GM19025 (cell line): ENCODE data around the gene GOLGA3.

Experiments
- ATAC-seq: cut with Tn5 transposase; IDR thresholded peaks from one replicate; pipeline ENCODE4 v1.9.1; 2021; ENCODE audit warnings: mild to moderate bottlenecking, low read depth, moderate library complexity; ENCODE audit not compliant: unreplicated experiment

Gene GOLGA3

DNA sequence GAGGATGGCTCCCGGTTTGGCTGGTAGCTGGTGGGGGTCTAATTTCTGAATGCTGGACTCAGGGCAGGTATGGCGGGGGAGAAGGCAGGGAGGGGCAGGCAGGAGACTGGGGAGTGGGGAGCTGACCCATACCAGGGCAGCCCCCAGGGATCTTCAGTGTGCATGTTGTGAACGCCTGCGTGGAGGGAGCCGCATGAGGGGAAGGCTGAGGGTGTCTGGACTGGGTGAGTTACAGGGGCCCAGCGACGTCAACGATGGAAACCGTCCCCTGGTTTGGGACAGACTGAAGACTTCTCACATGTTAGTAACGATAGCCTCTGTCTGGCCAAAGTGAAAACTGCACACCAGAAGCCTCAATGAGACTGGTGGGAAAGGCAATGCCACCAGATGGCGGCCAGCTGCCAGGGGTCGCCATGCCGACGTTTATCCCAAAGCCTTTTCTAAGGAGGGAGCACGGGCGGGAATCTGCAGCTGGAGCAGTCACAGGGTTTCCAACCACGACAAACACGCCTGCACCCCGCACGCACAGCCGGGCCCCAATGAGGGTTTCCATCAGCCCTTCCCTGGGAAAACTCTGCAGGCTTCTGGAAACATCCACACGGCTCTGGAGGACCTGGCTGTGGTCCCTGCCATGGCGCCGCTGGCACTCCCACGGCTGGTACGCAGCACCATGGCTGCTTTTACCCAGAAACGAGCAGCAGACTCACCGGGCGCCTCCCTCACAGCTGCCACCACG, 104.0 kb downstream of the GOLGA3 start:
- ATAC-seq: no peak

DNA sequence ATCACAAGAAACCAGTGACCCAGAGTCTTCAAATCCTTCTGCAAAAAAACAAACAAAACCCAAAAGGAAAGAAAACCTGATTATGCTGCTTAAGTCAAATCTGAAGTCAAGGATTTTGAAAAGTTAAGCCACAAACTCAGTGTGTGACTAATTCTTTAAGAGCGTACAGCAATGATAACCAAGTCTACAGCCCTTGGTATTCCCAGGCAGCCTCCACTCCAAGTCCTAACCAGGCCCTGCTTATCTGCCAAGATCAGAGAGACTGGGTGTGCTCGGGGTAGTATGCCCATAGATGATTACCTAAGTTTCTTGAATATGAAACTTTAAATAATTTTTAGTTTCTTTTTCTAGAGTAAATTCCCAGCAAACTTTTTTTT, 104.9 kb downstream of the GOLGA3 start:
- no peak for ATAC-seq

DNA sequence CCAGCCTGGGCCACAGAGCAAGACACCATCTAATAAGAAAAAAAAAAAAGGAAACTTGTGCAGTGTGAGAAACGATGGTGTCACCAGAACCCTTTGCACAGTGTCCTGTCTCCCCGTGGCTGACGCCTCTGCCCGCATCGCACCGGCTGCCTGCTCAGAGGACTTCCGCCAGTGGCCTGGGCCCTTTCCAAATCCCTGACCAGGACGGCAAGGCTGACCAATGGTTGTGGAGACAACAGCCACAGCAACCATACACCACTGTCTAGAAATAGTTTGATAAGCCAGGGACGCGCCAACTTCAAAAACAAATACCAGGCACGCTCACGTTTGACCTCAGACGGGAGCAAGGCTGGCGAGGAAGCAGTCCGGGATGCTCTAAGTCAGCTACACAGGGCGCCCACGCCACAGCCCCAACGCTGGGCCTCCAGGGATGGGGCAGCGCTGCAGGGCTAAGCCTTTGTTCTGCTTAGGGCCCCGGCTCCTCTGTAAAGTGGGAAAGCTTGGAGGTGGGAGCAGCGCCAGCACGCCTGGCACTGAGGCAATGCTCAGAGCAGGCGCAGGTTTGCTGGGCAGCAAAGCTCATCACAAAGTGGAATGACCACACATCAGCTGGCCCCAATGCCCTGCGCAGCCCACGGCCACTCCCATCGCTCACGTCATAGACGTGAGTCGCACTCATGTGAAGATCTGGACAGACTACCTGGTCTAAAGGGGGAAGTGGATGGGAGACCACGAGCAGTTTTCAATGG, 105.5 kb downstream of the GOLGA3 start:
- no peak for ATAC-seq

DNA sequence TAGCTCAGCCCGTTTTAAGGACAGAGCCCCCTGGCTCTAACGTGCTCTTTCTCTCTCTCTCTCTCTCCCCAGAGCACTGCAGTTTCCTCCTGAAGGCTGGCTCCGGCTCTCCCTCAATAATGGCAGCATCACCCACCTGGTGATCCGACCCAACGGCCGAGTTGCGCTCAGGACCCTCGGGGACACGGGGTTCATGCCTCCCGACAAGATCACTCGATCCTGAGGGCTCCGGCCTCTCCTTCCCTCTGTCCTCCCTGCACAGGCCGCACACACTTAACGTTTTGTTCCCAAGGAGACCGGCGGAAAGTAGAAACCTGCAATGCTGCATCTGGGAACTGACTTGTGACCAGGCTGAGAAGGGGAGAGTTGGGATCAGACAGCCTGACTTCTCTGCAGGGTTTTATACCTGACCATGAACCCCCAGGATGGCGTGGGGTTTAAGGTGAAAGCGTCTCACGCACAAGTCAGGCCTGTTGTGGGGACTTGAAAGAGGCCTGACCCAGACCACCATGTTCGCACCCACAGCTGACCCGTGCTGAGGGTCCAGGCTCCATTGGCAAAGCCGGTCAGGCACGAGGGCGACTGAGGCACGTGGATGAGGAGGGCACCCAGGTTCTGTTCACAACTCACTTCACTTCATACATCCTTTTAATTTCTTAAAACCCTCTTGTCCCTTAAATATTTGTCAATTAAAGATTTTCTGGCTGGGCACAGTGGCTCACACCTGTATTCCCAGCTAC, 107.9 kb downstream of the GOLGA3 start:
- no peak for ATAC-seq

DNA sequence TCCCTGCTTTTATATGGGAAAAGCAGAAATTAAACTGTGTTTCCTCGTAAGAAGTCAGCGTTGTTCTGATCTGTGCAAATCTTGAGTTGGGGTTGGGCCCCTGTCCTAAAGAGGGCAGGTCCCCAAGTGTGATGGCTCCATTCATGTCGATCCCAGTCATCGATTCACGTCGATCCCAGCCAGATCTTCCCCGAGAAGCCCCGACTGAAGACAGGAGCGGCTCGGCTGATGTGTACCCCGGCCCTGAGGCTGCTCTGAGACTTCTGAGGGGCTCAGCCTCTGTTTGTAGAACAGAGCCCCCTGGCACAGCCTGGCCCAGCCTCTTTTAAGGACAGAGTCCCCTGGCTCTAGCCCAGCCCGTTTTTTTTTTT, 108.7 kb downstream of the GOLGA3 start:
- ATAC-seq: no peak

DNA sequence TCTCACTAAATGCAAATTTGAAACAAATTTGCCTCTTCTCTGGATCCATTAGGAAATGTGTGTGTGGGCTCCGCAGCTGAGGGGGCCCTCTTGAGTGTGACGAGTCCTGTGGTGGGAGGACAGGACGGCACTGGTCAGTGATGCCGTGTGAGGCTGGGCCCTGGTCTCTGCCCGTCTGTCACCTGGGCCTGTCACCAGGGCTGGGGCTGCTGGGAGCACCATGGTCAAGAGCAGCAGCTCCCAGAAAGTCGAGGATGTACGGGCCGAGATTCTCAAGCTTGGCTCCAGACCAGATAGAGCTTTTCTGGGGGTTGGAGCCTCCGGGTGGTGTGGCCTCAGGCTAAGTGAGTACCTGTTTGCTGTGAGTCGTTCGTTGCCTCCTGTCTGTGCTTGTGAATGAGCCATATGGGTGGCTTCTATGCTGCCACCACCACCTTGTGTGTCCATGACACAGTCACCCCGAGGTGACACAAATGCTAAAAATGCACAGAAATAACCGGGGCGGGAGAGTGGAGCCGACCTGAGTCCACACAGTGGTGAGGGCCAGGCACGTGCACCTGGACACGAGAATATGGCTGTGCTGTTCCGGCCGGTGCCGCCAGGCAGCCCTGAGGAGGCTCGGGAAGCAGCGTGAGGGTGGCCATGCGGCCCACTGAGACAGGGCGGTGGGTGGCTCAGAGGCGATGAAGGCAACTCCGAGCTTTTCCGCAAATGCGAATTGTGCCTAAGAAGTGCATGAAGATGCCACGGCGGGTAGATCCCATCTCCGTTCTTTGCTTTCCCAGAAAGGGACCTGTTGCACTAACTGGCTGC, 109.3 kb downstream of the GOLGA3 start:
- ATAC-seq: no peak
